HCT116 (cell line): ENCODE data around the gene RXYLT1. TPM values are rescaled to one million over a fixed set of nuclear protein-coding genes. Genes with fewer than 3 reads are reported as not detected.

ENCODE experiments used
- ATAC-seq: fragments of 200-7000 bp; cut with Tn5 transposase; 2 replicates; pipeline ENCODE4 v1.9.1; 2020; ENCODE audit warnings: mild to moderate bottlenecking, moderate library complexity
- BruUV-seq: library from RNA; stranded (reverse); fragments of 400-500 nt; replicated peaks from 2 replicates; lab custom pipeline; 2021; lab: Mats Ljungman, UMichigan
- CTCF ChIA-PET: fragments of 300-600 bp; sonication (Branson Sonifier 250); formaldehyde crosslinking; loops from one replicate; lab custom pipeline; 2021; ENCODE audit warnings: antibody characterized with exemption; lab: Charles Lee
- POLR2A ChIA-PET: fragments of 300-600, 350-600 bp; sonication (Branson Sonifier 250); formaldehyde crosslinking; loops from one replicate; lab custom pipeline; 2021; ENCODE audit warnings: antibody characterized with exemption; lab: Charles Lee
- RAD21 ChIA-PET, 2 experiments: fragments of 300-600 bp; sonication (Branson Sonifier 250); formaldehyde crosslinking; loops; one replicate each; lab custom pipeline; 2023; ENCODE audit warnings: low total read pairs in 2 of 2; ENCODE audit not compliant: uncharacterized antibody in 2 of 2, unreplicated experiment in 2 of 2, low non-redundant PET in 1 of 2; lab: Charles Lee
- DNase-seq: peaks from one replicate; pipeline ENCODE4 v3.0.0-alpha.2; 2010; ENCODE audit warnings: low read depth, low spot score
- H2AFZ ChIP-seq: fragments of 200-600 bp; shearing (Covaris generic), sonication (generic); 2 replicates; pipeline ENCODE4 v1.6.1; 2017; ENCODE audit warnings: low read depth, mixed run types, mixed read lengths, antibody characterized with exemption, low read length; ENCODE audit not compliant: poor library complexity, severe bottlenecking
- H3K27ac ChIP-seq: 2 replicates; pipeline ENCODE4 v1.5.1; 2012; ENCODE audit warnings: low read depth, low read length
- H3K27me3 ChIP-seq: fragments of 200-600 bp; sonication (generic); 2 replicates; pipeline ENCODE4 v1.6.1; 2016; ENCODE audit warnings: mixed run types, low read length, mixed read lengths; ENCODE audit not compliant: insufficient read depth
- H3K36me3 ChIP-seq, 2 experiments: fragments of 200-500 bp in 1 of 2; fragments of 200-600 bp in 1 of 2; sonication (Bioruptor generic) in 1 of 2; sonication (generic) in 1 of 2; 2 replicates each; pipeline versions ENCODE4 v1.5.1 to v1.6.1; 2014 to 2016; ENCODE audit warnings: low read length in 2 of 2, inconsistent platforms in 1 of 2, mixed read lengths in 1 of 2, mixed run types in 1 of 2; ENCODE audit not compliant: insufficient read depth in 2 of 2, control insufficient read depth in 1 of 2
- H3K4me1 ChIP-seq, 2 experiments: fragments of 200-600 bp in 1 of 2; sonication (generic) in 1 of 2; 2 replicates each; pipeline versions ENCODE4 v1.5.1 to v1.6.1; 2012 to 2017; ENCODE audit warnings: low read length in 2 of 2, inconsistent platforms in 1 of 2, mild to moderate bottlenecking in 1 of 2, mixed read lengths in 1 of 2, mixed run types in 1 of 2, moderate library complexity in 1 of 2; ENCODE audit not compliant: insufficient read depth in 2 of 2, control insufficient read depth in 1 of 2
- H3K4me2 ChIP-seq: fragments of 200-600 bp; sonication (generic); 2 replicates; pipeline ENCODE4 v1.6.1; 2017; ENCODE audit warnings: mixed run types, low read length, mixed read lengths
- H3K4me3 ChIP-seq, 2 experiments: fragments of 200-600 bp in 1 of 2; sonication (generic) in 1 of 2; replicated peaks in 1 of 2; 2 replicates each; pipeline ENCODE4 v1.5.1; 2011 to 2016; ENCODE audit warnings: low read length in 2 of 2, control low read depth in 1 of 2, low read depth in 1 of 2, mild to moderate bottlenecking in 1 of 2, mixed read lengths in 1 of 2, mixed run types in 1 of 2
- H3K79me2 ChIP-seq: fragments of 200-600 bp; sonication (generic); 2 replicates; pipeline ENCODE4 v1.6.1; 2017; ENCODE audit warnings: mild to moderate bottlenecking, mixed run types, low read length, moderate library complexity, mixed read lengths; ENCODE audit not compliant: insufficient read depth
- H3K9ac ChIP-seq: fragments of 200-600 bp; sonication (generic); 2 replicates; pipeline ENCODE4 v1.6.1; 2016; ENCODE audit warnings: low read length, mixed read lengths
- H3K9me2 ChIP-seq: fragments of 200-600 bp; sonication (generic), shearing (Covaris generic); 2 replicates; pipeline ENCODE4 v1.6.1; 2017; ENCODE audit warnings: mixed run types, mild to moderate bottlenecking, moderate library complexity; ENCODE audit not compliant: insufficient read depth
- H3K9me3 ChIP-seq, 2 experiments: fragments of 200-500 bp in 1 of 2; fragments of 200-600 bp in 1 of 2; sonication (Bioruptor generic) in 1 of 2; sonication (generic) in 1 of 2; 2 replicates each; pipeline ENCODE4 v1.6.1; 2014 to 2017; ENCODE audit warnings: low read length in 2 of 2, mixed read lengths in 2 of 2, inconsistent platforms in 1 of 2, low read depth in 1 of 2, mild to moderate bottlenecking in 1 of 2, mixed run types in 1 of 2, moderate library complexity in 1 of 2; ENCODE audit not compliant: control insufficient read depth in 1 of 2, insufficient read depth in 1 of 2
- H4K20me1 ChIP-seq: fragments of 200-600 bp; sonication (generic), shearing (Covaris generic); 2 replicates; pipeline ENCODE4 v1.6.1; 2017; ENCODE audit warnings: mixed run types, mild to moderate bottlenecking, moderate library complexity; ENCODE audit not compliant: insufficient read depth
- ATF3 ChIP-seq: IDR thresholded peaks from 2 replicates; pipeline ENCODE4 v1.6.1; 2012
- CBX3 ChIP-seq: IDR thresholded peaks from 2 replicates; pipeline ENCODE4 v1.6.1; 2012; ENCODE audit warnings: low read depth
- CEBPB ChIP-seq: IDR thresholded peaks from 2 replicates; pipeline ENCODE4 v1.6.1; 2012; ENCODE audit warnings: low read depth
- EGR1 ChIP-seq: IDR thresholded peaks from 2 replicates; pipeline ENCODE4 v1.6.1; 2012; ENCODE audit warnings: low read depth
- ELF1 ChIP-seq: IDR thresholded peaks from 2 replicates; pipeline ENCODE4 v1.6.1; 2012; ENCODE audit warnings: low read depth, borderline replicate concordance
- EZH2 ChIP-seq: fragments of 200-600 bp; sonication (generic); IDR thresholded peaks from 2 replicates; pipeline ENCODE4 v1.6.1; 2017; ENCODE audit warnings: antibody characterized with exemption, mixed run types
- EZH2phosphoT487 ChIP-seq: fragments of 200-600 bp; IDR thresholded peaks from 2 replicates; pipeline ENCODE4 v1.6.1; 2018; ENCODE audit warnings: antibody characterized with exemption, borderline replicate concordance
- FOSL1 ChIP-seq: IDR thresholded peaks from 2 replicates; pipeline ENCODE4 v1.6.1; 2012; ENCODE audit warnings: low read depth
- JUND ChIP-seq: IDR thresholded peaks from 2 replicates; pipeline ENCODE4 v1.6.1; 2012
- POLR2A ChIP-seq: IDR thresholded peaks from 2 replicates; pipeline ENCODE4 v1.7.0; 2011; ENCODE audit warnings: borderline replicate concordance; ENCODE audit not compliant: insufficient read depth, insufficient read length; ENCODE audit errors: extremely low read depth
- POLR2AphosphoS5 ChIP-seq: IDR thresholded peaks from 2 replicates; pipeline ENCODE4 v1.6.1; 2011; ENCODE audit warnings: mild to moderate bottlenecking, low read depth, low read length, moderate library complexity
- RAD21 ChIP-seq: IDR thresholded peaks from 2 replicates; pipeline ENCODE4 v1.6.1; 2012; ENCODE audit warnings: low read depth, mild to moderate bottlenecking
- SIN3A ChIP-seq: IDR thresholded peaks from 2 replicates; pipeline ENCODE4 v1.6.1; 2012; ENCODE audit warnings: low read depth
- SRF ChIP-seq: IDR thresholded peaks from 2 replicates; pipeline ENCODE4 v1.6.1; 2012; ENCODE audit warnings: low read depth
- YY1 ChIP-seq: IDR thresholded peaks from 2 replicates; pipeline ENCODE4 v1.6.1; 2011; ENCODE audit warnings: low read length, low read depth, moderate library complexity, mild to moderate bottlenecking; ENCODE audit not compliant: insufficient replicate concordance; ENCODE audit errors: extremely low read depth
- ZBTB33 ChIP-seq: IDR thresholded peaks from 2 replicates; pipeline ENCODE4 v1.6.1; 2011; ENCODE audit warnings: mild to moderate bottlenecking, low read length, moderate library complexity; ENCODE audit not compliant: insufficient replicate concordance; ENCODE audit errors: extremely low read depth
- ZNF274 ChIP-seq: fragments of 200-500 bp; sonication (Bioruptor generic); IDR thresholded peaks from 2 replicates; pipeline ENCODE4 v1.6.1; 2014; ENCODE audit warnings: mild to moderate bottlenecking, low read depth, low read length, inconsistent platforms
- intact Hi-C: fragments of 100-400 bp; cut with micrococcal nuclease; formaldehyde crosslinking; loops from 2 replicates; pipeline ENCODE4 v1.10.0; 2022
- total RNA-seq: library from RNA; stranded (reverse); gene quantifications from one replicate; pipeline ENCODE4 v1.2.1, GENCODE V29; 2021; ENCODE audit not compliant: unreplicated experiment
- TF ChIP-seq, protein P1 (sequence below): IDR thresholded peaks from 2 replicates; pipeline ENCODE4 v1.6.1; 2012; ENCODE audit warnings: low read depth
- TF ChIP-seq, protein P2 (sequence below): IDR thresholded peaks from 2 replicates; pipeline ENCODE4 v1.6.1; 2012
- TF ChIP-seq, protein P3 (sequence below), 3 experiments: fragments of 200-600 bp in 1 of 3; sonication (generic) in 1 of 3; IDR thresholded peaks in 2 of 3; conservative IDR thresholded peaks in 1 of 3; 2 replicates each; pipeline ENCODE4 v1.5.1; 2012 to 2017; ENCODE audit warnings: low read depth in 2 of 3, low read length in 2 of 3, antibody characterized with exemption in 1 of 3, borderline replicate concordance in 1 of 3, control low read depth in 1 of 3, mild to moderate bottlenecking in 1 of 3, mixed read lengths in 1 of 3, mixed run types in 1 of 3, moderate library complexity in 1 of 3; ENCODE audit not compliant: insufficient read depth in 1 of 3

Gene RXYLT1
- total RNA-seq, 1 experiment from 2014 or later: 23.0 TPM

DNA sequence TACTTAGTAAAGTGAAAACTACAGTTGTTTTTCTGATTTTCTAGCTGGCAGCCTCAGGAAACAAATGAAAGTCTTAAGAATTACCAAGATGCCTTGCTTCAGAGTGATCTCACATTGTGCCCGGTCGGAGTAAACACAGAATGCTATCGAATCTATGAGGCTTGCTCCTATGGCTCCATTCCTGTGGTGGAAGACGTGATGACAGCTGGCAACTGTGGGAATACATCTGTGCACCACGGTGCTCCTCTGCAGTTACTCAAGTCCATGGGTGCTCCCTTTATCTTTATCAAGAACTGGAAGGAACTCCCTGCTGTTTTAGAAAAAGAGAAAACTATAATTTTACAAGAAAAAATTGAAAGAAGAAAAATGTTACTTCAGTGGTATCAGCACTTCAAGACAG, 28.9 kb downstream of the RXYLT1 start:
- Histone ChIP-seq H3K9ac (no peak overlapping the region), H3K4me1 (no peaks in the 10 kb centered on the region), H3K9me2 (no peaks in the 10 kb centered on the region), H3K79me2 (no peaks in the 10 kb centered on the region), H4K20me1 (no peaks in the 10 kb centered on the region), H3K4me3 (no peak overlapping the region), H3K9me3 (no peaks in the 10 kb centered on the region), H3K36me3 (peaks cover 0 to 2% of the 10 kb centered on the region in 2 experiments; a peak in 2 of 4 replicates), H3K4me2 (no peak overlapping the region), H2AFZ (no peak overlapping the region), H3K27ac (no peak overlapping the region), H3K27me3 (no peaks in the 10 kb centered on the region)
- no TSS peak for BruUV-seq
- POLR2A ChIA-PET: no interaction called here
- TF ChIP-seq EZH2 (no peak), SRF (no peak), ZBTB33 (no peak), JUND (no peak), ATF3 (no peak), POLR2AphosphoS5 (no peak), CBX3 (no peak), ELF1 (no peak), RAD21 (no peak), ZNF274 (no peak), FOSL1 (no peak), SIN3A (no peak), EGR1 (no peak), CEBPB (no peak), POLR2A (no peak), EZH2phosphoT487 (no peak), YY1 (no peak)
- TF ChIP-seq, protein P1, sequence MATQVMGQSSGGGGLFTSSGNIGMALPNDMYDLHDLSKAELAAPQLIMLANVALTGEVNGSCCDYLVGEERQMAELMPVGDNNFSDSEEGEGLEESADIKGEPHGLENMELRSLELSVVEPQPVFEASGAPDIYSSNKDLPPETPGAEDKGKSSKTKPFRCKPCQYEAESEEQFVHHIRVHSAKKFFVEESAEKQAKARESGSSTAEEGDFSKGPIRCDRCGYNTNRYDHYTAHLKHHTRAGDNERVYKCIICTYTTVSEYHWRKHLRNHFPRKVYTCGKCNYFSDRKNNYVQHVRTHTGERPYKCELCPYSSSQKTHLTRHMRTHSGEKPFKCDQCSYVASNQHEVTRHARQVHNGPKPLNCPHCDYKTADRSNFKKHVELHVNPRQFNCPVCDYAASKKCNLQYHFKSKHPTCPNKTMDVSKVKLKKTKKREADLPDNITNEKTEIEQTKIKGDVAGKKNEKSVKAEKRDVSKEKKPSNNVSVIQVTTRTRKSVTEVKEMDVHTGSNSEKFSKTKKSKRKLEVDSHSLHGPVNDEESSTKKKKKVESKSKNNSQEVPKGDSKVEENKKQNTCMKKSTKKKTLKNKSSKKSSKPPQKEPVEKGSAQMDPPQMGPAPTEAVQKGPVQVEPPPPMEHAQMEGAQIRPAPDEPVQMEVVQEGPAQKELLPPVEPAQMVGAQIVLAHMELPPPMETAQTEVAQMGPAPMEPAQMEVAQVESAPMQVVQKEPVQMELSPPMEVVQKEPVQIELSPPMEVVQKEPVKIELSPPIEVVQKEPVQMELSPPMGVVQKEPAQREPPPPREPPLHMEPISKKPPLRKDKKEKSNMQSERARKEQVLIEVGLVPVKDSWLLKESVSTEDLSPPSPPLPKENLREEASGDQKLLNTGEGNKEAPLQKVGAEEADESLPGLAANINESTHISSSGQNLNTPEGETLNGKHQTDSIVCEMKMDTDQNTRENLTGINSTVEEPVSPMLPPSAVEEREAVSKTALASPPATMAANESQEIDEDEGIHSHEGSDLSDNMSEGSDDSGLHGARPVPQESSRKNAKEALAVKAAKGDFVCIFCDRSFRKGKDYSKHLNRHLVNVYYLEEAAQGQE: no peak
- TF ChIP-seq, protein P2, sequence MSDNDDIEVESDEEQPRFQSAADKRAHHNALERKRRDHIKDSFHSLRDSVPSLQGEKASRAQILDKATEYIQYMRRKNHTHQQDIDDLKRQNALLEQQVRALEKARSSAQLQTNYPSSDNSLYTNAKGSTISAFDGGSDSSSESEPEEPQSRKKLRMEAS: no peak
- TF ChIP-seq, protein P3, sequence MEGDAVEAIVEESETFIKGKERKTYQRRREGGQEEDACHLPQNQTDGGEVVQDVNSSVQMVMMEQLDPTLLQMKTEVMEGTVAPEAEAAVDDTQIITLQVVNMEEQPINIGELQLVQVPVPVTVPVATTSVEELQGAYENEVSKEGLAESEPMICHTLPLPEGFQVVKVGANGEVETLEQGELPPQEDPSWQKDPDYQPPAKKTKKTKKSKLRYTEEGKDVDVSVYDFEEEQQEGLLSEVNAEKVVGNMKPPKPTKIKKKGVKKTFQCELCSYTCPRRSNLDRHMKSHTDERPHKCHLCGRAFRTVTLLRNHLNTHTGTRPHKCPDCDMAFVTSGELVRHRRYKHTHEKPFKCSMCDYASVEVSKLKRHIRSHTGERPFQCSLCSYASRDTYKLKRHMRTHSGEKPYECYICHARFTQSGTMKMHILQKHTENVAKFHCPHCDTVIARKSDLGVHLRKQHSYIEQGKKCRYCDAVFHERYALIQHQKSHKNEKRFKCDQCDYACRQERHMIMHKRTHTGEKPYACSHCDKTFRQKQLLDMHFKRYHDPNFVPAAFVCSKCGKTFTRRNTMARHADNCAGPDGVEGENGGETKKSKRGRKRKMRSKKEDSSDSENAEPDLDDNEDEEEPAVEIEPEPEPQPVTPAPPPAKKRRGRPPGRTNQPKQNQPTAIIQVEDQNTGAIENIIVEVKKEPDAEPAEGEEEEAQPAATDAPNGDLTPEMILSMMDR (IDR thresholded peaks at IDR 0.05 in 2 of 3, conservative IDR thresholded peaks at IDR 0.05 in 1 of 3; ENCODE audit: borderline replicate concordance in 1 of 3, insufficient read depth in 1 of 3, low read depth in 2 of 3, low read length in 2 of 3): no peak
- ATAC-seq: no peak
- intact Hi-C loops: loop anchor here (10.0 kb wide), 1 partner anchor 384 kb away; no protein-coding TSS in a partner anchor
- RAD21 ChIA-PET: no interaction called here
- CTCF ChIA-PET: no interaction called here
- DNase-seq: no peak
